GM18868 (cell line): ENCODE results near the gene ZDHHC13.

Experiments
- ATAC-seq: cut with Tn5 transposase; IDR thresholded peaks from one replicate; pipeline ENCODE4 v1.9.1; 2021; ENCODE audit warnings: mild to moderate bottlenecking, moderate library complexity; ENCODE audit not compliant: unreplicated experiment

ZDHHC13 gene, protein sequence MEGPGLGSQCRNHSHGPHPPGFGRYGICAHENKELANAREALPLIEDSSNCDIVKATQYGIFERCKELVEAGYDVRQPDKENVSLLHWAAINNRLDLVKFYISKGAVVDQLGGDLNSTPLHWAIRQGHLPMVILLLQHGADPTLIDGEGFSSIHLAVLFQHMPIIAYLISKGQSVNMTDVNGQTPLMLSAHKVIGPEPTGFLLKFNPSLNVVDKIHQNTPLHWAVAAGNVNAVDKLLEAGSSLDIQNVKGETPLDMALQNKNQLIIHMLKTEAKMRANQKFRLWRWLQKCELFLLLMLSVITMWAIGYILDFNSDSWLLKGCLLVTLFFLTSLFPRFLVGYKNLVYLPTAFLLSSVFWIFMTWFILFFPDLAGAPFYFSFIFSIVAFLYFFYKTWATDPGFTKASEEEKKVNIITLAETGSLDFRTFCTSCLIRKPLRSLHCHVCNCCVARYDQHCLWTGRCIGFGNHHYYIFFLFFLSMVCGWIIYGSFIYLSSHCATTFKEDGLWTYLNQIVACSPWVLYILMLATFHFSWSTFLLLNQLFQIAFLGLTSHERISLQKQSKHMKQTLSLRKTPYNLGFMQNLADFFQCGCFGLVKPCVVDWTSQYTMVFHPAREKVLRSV

DNA sequence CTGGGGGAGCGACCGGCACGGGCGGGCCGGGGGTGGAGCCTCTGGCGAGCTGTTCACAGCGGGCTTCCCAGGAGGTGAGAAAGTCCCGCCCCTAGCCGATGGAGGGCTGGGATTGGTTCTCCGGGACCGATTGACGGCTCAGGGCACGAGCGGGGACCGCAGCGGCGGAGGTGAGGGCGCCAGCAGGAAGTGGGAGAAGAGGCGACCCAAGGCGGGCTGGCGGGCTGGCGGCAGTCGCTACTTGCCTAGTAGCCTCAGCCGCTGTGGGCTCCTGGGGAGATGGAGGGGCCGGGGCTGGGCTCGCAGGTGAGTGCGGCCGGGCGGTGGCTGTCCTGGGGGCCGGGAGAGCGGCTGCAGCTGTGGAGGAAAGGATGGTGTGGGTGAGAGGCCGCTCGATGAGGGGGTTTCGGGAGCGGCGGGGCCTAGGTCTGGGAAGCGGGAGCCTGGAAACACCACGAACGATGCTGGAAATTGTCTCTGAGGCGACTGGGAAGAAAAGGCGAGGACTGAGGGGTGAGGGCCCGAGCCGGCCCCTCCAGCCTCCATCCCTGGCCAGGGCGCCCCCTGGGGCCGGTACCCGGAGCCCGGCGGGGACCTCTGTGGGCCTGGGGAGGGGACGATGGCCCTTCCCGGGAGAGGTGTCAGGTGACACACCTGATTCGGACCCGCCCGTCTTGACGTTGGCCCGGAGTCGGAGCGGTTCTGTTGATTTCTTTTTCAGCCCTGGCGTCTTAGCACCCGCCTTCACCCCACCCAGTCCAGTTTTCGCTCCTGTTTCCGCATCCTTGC, at the start of gene ZDHHC13:
Gene ZDHHC13, plus strand, starts transcription at position 198 of the 789 bp plus-strand sequence. Its CDS starts 82 bp downstream, at position 280.
- peak; percentile 99 for ATAC-seq

DNA sequence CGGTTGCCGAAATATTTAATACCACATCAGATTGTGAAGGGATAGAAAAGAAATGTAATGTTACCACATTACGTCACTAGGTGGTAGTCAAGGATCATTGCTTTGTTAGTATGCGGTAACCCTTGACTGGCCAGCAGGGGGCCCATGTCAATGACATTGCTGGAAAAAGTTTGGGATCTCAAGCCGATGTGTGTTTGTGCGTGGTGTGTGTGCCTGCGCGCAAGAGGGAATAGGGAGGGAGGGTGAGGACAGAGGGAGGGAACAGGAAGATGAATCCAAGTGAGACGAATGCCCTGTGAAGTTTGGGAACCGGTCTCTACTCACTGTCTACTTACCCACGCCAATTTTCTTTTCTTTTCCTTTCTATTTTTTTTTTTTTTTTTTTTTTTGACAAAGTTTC, 45.7 kb upstream of the ZDHHC13 start:
- peak; percentile 98 for ATAC-seq

DNA sequence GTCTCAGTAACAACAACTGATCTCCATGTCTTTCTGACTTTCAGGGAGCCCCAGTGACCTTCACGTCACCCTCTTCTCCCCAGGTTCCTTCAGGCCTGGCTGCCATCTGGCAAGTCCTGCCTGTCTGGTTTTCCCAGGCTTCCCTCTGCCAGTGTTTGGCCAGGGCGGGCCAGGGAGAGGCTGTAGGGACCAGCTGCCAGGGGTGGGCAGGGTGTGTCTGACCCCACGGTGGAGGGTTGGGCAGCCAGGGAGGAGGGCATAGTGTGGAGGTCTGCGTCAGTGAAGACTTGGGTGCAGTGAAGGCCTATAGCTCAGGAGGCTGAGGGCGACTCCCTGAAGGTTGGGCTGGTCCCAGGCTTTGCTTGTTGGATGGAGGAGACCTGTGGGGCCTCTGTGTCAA, 44.5 kb upstream of the ZDHHC13 start:
- no peak for ATAC-seq

DNA sequence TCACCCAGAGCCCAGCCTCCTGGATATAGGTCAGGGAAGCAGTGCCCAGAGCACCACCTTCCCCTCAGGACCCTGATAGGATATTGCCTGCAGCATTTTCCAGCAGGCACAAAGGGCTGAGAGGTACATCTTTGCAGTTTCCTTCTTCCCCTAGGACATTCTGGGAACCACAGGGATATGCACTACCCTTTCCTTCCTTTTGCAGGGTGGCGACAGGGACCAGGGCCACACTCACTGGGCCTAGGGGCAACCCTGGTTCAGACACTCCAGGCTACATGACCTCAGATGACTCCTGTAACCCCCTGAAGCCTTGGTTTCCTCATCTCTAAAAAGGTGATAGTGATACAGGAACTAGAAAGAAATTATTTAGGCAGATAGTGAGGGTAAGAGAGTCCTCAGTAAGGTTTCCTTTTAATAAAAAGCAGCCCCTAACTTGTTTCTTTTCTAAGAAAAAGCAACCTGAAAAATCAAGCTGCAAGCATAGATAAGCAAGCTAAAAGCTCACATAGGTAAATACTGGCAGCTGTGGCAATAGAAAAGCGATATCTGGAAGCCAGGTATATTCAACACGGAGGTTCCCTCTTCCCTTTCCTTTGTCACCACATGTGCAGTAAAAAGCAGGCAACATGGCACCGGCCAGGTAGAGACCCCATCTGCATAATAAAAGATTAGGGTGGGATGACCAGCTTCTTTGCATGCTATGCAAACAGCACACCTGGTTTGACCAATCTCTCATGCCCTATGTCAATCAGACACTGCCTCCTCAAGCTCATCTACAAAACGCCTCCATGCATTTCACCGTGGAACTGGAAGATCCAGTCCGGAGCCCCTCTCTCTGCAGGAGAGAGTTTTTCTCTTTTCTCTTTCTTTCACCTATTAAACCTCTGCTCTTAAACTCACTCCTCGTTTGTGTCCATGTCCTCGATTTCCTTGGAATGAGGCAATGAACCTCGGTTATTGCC, 43.2 kb upstream of the ZDHHC13 start:
- ATAC-seq, result no peak

DNA sequence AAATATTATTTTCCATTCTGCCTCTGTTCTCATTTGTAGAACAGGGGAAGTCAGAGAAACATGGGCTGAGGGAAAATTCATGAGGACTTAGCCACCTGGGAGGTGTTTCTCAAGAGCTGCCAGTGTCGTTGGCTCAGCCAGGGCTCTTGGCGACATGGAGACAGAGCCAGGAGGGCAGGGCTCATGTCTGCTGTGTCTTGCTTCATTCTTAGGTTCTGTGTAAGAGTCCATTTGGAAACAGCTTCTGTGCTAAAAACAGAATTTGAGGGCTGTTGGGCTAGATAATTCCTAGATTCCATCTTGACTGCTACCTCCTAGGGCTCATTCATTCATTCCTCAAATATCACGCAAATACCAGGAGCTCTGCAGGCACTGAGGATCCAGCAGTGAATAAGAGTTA, 41.3 kb upstream of the ZDHHC13 start:
- ATAC-seq, result no peak

DNA sequence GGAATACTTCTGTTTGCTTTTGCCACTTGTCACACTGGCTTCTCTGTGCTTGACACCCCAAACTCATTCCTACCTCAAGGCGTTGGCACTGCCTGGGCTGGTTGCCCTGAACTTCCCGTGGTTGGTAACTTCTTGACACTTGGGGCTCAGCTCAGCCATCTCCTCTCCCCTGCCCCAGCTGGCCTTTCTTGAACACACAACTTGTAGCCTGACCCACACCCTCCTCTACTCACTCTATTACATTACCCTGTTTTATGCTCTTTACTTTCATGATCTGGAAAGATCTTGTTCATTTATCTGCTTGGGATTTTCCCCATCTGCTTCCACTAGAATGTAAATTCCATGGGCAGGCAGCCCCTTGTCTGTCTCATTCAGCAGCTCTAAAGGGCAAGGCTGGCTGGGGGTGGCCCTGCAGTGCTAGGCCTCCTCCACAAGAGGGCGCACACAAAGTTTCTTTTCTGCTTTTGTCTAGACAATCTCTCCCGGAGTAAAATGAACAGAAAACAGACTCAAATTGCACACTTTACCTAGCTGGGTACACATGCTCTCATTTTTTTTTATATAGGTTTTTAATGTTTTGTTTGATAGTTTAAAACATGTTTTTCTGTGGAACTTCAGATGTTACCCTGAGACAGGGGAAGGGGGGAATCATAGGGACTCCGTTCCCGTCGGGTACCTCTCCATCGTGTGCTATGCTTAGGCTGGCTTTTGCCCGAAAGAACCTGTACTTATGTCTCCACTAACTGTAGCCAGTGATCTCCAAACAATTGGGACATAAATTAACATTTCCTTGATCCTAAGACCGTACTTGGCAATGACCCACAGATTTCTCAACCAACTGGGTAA, 40.0 kb upstream of the ZDHHC13 start:
- peak; percentile 82 for ATAC-seq

DNA sequence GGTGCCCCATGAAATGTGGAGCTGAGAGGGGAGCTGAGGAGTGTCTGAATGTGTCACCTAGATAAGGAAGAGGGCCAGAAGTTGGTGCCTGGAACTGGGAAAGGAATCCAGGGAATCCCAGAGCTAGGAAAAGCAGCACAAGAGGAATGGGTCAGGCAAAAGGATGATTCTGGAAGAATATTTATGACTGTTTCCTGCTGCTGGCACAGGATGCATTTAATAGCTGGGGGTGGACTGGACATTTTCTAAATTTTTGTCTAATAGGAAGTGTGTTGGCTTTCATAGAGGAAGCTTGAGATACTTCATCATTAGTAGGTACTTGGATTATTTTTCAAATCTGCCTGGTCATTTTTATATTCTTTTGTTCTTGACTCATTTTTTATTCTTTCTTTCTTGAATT, 39.0 kb upstream of the ZDHHC13 start:
- ATAC-seq, result no peak

DNA sequence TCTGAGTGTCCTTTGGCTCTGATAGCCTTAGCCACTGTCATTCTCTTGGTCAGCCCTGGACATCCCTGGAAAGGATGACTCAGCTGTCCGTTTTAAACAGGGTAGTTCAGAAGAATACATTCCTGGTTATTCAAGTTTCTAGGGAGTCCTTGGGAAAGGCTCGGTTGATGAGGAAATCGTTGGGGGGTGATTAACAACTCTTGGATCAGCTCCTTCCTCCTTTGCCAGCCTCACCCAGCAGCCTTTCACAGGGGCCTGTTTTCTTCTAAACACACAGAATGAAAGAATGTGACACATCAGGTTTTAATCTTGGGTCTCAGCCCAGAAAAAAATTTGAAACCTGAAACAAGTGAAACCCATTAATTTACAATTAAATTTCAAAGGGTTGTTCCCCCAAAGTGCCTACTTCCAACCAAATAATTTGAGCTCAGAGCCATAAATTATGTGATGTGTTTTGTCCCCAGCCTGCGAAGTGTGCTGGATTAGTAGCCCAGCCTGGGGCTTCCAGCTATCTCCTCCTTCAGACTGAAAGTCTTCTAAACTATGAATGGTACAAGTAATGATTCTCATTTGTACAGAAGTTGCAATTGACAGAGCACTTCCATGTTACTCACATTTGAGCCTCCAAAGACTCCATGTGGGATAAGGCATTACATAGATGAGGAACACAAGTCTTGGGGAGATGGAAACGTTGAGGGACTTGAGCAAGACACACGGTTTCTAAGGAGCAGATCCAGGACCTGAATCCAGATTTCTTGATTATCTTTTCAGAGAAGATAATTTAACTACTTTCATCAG, 37.1 kb upstream of the ZDHHC13 start:
- ATAC-seq, result no peak

DNA sequence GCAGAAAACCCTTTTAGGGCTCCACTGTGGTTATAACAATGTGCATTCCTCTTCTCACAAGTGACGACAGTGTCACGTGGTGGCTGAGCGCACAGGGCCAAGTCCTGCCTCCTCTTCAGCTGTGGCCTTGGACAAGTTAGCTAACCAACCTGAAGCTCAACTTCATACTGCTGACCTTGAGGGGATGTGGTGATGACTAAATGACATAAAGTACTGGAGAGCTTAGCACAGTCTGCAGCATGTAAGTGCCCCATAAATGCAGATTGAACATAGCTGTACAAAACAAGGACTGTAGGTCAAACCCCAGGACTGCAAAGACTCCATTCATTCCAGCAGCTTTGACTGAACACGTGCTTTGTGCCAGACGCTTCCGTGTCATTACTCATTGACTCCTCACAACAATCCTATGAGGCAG, 36.4 kb upstream of the ZDHHC13 start:
- no peak for ATAC-seq

DNA sequence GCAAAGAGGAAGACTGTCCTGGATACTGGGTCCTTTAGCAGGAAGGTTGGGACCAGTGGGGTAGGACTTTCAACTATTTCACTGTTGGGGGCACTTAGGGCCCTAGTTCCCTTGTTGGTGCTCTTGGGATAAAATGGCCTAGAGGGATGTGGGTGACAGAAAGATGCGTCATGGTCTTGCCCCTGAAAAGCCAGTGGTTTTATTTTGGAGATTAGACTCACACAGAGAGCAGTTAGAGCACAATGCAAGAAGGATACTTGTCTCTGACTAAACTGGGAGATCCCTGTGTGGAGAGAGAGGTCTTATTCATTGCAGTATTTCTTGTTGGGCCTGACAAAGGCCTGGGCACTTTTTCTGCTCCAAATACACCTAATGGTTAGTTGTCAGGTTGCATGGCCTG, 33.8 kb upstream of the ZDHHC13 start:
- no peak for ATAC-seq

DNA sequence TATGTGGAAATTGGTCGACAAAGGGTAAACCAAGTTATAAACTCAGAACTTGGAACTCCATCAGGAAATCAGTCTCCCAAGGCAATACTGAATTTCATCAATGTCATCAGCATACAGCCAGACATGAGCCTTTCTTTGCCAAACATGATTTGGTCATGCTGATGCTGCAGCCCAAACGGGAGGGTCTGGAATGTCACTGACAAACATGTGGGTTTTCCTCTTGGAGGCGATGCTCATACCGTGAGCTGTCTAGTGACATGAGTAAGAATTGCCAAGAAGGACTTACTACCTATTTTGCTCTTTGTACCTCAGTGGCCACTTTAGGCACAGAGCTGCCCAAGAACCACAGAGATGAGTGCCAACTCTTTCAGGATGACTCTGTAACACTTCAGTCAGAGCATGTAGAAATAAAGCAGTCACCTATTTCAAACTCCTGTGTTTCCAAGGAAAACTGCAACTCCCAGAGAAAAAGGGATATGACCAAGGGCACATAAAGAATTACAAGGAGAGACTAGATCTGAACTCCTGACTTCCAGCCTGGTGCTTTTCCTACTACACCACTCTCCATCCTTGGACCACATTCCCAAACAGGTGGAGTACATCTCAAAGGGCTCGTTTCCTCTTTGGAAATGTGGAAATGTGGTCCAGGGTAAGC, 32.2 kb upstream of the ZDHHC13 start:
- no peak for ATAC-seq

DNA sequence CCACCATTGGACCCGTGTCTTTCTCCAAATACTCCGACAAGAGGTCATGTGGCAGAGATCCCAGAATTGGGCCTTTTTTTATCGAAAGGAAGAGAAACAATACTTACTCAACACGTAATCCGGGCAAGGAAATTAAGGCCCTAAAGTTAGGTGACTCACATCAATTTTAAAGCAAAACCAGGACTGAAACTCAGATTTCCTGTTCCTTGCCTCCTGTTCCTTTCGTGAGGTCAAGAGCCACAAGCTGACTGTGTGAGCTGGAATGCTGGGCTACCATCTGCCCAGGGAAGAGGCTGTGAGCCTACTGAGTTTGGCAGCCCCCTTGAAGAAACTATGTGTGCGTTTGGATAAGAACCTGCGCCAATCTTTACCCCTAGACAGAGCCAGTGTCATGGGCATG, 29.3 kb upstream of the ZDHHC13 start:
- no peak for ATAC-seq

DNA sequence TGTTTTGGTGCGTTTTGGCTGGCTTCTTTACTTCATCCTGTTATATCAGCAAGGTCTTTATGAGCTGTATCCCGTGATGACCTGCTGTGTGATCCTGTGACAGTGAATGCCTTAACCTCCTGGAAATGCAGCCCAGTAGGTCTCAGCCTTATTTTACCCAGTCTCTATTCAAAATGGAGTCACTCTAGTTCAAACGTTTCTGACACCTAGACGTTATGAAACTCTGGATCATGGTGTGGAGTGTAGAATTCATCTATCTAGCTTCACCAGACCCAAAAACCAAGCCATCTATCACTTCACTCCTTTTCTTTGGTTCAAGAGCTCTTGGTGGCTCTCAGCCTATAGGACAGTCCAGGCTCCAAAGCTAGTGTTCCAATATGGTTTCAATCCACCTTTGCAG, 28.2 kb upstream of the ZDHHC13 start:
- no peak for ATAC-seq

DNA sequence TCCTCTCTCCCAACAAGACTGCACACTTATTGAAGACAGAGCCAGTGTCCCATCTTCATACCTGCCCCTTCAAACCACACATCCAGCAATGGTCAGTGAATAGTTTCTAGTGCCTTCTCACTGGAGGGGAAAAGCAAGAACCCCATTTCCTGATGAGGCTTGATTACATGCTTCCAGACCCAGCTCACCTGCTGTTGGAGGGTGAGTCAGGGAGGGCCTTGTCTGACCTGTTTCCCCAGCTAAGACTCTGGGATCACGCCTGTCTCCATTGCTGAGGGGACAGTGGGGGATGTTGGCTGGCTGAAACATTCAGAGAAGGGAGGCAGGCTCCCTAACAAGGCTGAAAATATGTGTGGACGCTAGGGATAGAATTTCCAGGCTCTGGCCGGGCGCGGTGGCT, 27.5 kb upstream of the ZDHHC13 start:
- ATAC-seq, result no peak

DNA sequence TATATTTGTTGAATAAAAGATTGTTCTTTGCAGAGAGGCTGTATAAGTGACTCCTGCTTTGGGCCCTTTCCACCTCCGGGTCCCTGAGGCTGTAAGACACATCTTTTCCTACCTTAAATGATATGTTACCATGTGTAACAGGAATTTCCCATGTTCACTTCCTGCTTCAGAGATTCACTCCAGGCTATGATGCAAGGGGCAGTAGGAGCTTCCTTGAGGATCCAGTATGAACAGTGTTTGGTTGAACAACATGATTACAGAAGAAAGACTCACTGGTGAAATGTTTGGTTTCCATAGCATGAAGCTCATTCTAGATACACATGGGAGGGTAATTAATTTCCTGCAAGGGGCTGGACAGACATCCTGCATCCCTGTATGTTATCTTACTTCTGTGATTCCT, 25.6 kb upstream of the ZDHHC13 start:
- ATAC-seq, result no peak

DNA sequence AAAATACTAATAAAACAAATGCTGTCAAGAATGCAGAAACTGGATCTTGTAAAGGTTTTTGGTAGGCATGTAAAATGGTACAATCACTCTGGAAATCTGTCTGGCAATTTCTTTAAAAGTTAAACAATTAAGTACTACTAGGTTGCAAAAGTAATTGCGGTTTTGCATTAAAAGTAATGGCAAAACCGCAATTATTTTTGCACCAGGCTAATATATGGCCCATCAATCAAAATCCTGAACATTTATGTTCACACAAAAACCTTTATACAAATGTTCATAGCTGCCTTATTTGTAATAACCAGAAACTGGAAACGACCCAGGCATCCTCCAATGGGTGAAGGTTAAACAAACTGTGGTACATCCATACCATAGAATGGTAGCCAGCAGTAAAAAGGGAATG, 24.6 kb upstream of the ZDHHC13 start:
- no peak for ATAC-seq

DNA sequence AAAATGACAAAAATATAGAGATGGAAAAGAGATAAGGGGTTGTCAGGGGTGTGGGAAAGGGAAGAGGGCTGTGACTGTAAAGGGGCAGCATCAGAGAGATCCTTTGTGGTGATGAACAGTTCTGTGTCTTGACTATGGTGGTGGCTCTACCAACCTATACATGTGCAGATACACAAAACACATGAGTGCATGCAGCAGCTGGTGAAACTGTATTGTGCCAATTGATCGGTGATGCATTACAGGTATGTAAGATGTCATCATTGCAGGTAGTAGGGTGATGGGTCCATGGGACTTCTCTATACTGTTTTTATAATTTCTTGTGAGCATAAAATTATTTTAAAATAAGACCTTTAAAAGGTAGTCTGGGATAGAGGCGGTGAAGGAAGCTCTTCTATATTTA, 24.1 kb upstream of the ZDHHC13 start:
- no peak for ATAC-seq

DNA sequence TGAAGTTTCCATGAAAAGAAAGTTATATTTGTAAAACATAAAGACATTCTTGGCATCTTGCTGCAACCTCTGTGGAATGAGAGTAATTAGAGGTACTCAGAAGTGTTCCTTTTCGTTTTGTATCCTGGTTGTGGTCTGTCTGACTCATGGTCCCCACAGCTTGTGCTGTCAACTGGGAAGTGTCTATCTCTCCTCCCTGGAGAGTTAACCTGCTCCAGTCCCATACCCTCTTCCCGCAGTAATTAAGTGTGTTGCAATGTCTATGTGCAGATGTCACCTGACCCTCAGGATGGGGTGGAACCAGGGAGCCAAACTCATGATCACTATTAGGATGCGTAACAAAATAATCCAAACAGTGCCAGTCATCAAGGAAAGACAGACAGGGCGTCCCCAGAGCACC, 23.0 kb upstream of the ZDHHC13 start:
- no peak for ATAC-seq
